Activated T-helper 2 cell treated with anti-CD3 and anti-CD28 coated beads, Interferon-gamma antibody, Interleukin-2, Interleukin-4, amounts not matched to agents 10 μg/mL and 5 μg/mL and 100 μg/mL, durations not matched to agents 14 hours and 24 hours and 36 hours (primary cell): ENCODE data around the gene RHCE. TPM values are rescaled to one million over a fixed set of nuclear protein-coding genes. Genes with fewer than 3 reads are reported as not detected.
"Not testable (repeated sequence)": the region's sequence is repeated elsewhere in the genome, so short reads cannot be mapped to it uniquely, and the experiment has no call there.

Experiments
- DNase-seq: peaks from one replicate; pipeline ENCODE4 v3.0.0; 2021; ENCODE audit warnings: low spot score
- H3K27ac Mint-ChIP-seq: one replicate; pipeline ENCODE4 v1.8.0; 2021; ENCODE audit warnings: mixed read lengths
- H3K27me3 Mint-ChIP-seq: one replicate; pipeline ENCODE4 v1.8.0; 2021; ENCODE audit warnings: low read depth, mixed read lengths
- H3K36me3 Mint-ChIP-seq: one replicate; pipeline ENCODE4 v1.8.0; 2021; ENCODE audit warnings: low read depth, mixed read lengths
- H3K4me1 Mint-ChIP-seq: one replicate; pipeline ENCODE4 v1.8.0; 2021; ENCODE audit warnings: low read depth, mixed read lengths
- H3K4me3 Mint-ChIP-seq: one replicate; pipeline ENCODE4 v1.8.0; 2021; ENCODE audit warnings: low read depth, mild to moderate bottlenecking, moderate library complexity, mixed read lengths
- H3K9me3 Mint-ChIP-seq: one replicate; pipeline ENCODE4 v1.8.0; 2021; ENCODE audit warnings: mixed read lengths
- intact Hi-C: fragments of 100-400 bp; cut with micrococcal nuclease; formaldehyde crosslinking; loops from one replicate; pipeline ENCODE4 v1.15.1; 2023
- total RNA-seq: library from RNA; stranded (reverse); gene quantifications from 2 replicates; pipeline ENCODE4 v1.2.3, GENCODE V29; 2022

The RHCE gene
- total RNA-seq, 1 donor from 2014 or later: 0.25 TPM

GRCh38 chr1:25430967-25431881 is 10.6 kb upstream of the RHCE start:
- Mint-ChIP-seq H3K4me3 (peak overlapping the region; percentile 96), H3K27ac (peak overlapping the region; percentile 62), H3K27me3 (no peaks in the 10 kb centered on the region), H3K9me3 (no peaks in the 10 kb centered on the region), H3K36me3 (peaks cover 13% of the 10 kb centered on the region), H3K4me1 (peaks cover 56% of the 10 kb centered on the region)
- no peak for DNase-seq
- intact Hi-C loops: loop anchor here (1.0 to 5.0 kb wide), 6 partner anchors 16 to 475 kb away; partner anchors contain the start of genes STMN1 and TMEM50A

- no peaks in the 10 kb centered on the region for H3K9me3 Mint-ChIP-seq
- H3K4me1 Mint-ChIP-seq: peaks cover 47% of the 10 kb centered on the region
- H3K27ac Mint-ChIP-seq: peak within 1 kb of the TSS; percentile 99
- intact Hi-C loops: loop anchor here (1.0 to 5.0 kb wide), 6 partner anchors 17 to 476 kb away; partner anchors contain the start of genes STMN1 and TMEM50A
- H3K27me3 Mint-ChIP-seq: no peaks in the 10 kb centered on the region
- DNase-seq: peak; percentile 95
- peak within 1 kb of the TSS; percentile 96 for H3K4me3 Mint-ChIP-seq
- H3K36me3 Mint-ChIP-seq: peaks cover 13% of the 10 kb centered on the region
Observed at GRCh38 chr1:25430073-25430966, 9.7 kb upstream of the RHCE start, which contains the start of gene MACO1. Gene MACO1, plus strand, starts transcription at chr1:25430897. Its CDS starts 202 bp downstream, at chr1:25431099.

- DNase-seq: no peak
- H3K36me3 Mint-ChIP-seq: peaks cover 10% of the 10 kb centered on the region
- H3K27ac Mint-ChIP-seq: no peak overlapping the region
- H3K4me3 Mint-ChIP-seq: peak overlapping the region; percentile 66
- intact Hi-C loops: no loop called here
- H3K9me3 Mint-ChIP-seq: no peaks in the 10 kb centered on the region
- peaks cover 30% of the 10 kb centered on the region for H3K4me1 Mint-ChIP-seq
- no peaks in the 10 kb centered on the region for H3K27me3 Mint-ChIP-seq
Observed at GRCh38 chr1:25428475-25429166, 8.0 kb upstream of the RHCE start.

GRCh38 chr1:25427696-25428095 is 7.1 kb upstream of the RHCE start:
- Mint-ChIP-seq H3K4me1 (peaks cover 22% of the 10 kb centered on the region), H3K27ac (no peak overlapping the region), H3K36me3 (peaks cover 3% of the 10 kb centered on the region), H3K27me3 (no peaks in the 10 kb centered on the region), H3K9me3 (no peaks in the 10 kb centered on the region), H3K4me3 (no peak overlapping the region)
- DNase-seq: no peak
- intact Hi-C loops: no loop called here

GRCh38 chr1:25425098-25426085 is 4.8 kb upstream of the RHCE start:
- Mint-ChIP-seq H3K27ac (no peak overlapping the region), H3K36me3 (no peaks in the 10 kb centered on the region), H3K27me3 (peaks cover 5% of the 10 kb centered on the region), H3K4me3 (no peak overlapping the region), H3K9me3 (no peaks in the 10 kb centered on the region), H3K4me1 (peaks cover 11% of the 10 kb centered on the region)
- intact Hi-C loops: no loop called here
- DNase-seq: no peak

- H3K9me3 Mint-ChIP-seq, H3K27ac Mint-ChIP-seq, intact Hi-C loops, H3K4me3 Mint-ChIP-seq, H3K27me3 Mint-ChIP-seq, H3K36me3 Mint-ChIP-seq, DNase-seq, H3K4me1 Mint-ChIP-seq: not testable (repeated sequence)
Observed at GRCh38 chr1:25423206-25423605, 2.6 kb upstream of the RHCE start.

DNA sequence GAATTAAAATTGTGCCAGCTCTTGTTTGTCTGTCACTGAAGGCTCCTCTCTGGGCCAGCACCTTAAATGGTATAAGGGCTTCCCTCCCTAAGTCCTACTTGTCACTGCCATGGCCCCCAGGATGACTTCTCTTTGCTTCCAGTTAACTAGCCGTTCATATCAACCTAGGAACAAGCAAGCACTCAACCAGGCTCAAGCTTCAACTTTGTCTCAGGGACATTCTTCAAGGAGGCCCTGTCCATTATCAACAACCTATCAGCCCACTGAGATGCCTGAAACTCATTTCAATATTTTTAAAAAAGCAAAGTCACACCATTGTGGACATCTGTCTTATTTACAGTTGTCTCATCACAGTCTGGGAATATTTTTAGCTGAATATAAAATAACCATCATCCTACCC is 1.3 kb downstream of the RHCE start:
- H3K27me3 Mint-ChIP-seq, intact Hi-C loops, H3K4me1 Mint-ChIP-seq, DNase-seq, H3K36me3 Mint-ChIP-seq, H3K27ac Mint-ChIP-seq, H3K4me3 Mint-ChIP-seq, H3K9me3 Mint-ChIP-seq: not testable (repeated sequence)

DNA sequence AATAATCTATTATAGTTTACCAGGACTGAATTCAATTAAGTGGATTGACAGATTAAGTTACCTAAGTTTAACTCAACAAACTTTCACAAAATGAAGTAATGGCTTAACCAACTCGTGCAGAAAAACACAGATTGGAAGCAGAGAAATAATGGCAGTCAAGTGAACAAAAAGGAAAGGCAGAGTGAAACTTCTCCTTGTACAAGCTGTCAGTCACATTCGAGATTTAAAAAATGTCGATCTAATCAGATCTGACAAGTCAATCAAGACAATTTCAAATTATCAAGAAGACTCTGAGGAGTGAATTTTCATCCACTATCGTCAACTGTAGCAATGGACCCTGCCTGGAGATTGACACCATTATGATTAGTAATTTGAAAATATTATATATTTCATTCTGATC is 3.3 kb downstream of the RHCE start:
- H3K27ac Mint-ChIP-seq, DNase-seq, H3K4me3 Mint-ChIP-seq, H3K27me3 Mint-ChIP-seq, H3K9me3 Mint-ChIP-seq, H3K4me1 Mint-ChIP-seq, intact Hi-C loops, H3K36me3 Mint-ChIP-seq: not testable (repeated sequence)

DNA sequence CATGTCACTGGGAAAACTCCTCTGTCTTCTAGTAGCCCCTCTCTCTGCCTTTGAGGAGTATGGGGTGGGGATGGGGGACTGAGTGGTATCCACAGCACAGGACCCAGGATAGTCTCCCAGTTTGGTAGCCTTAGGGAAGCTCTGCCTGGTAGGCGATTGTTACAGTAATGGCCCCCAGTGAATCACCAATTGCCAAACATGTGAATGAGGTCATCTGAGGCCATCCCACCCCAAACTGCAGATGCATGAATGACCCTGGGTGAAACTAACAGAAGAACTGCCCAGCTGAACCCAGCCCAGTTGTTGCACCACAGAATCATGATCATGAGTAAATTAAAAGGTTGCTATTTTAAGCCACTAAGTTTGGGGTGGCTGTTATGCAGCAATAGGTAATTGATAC is 6.0 kb downstream of the RHCE start:
- H3K4me3 Mint-ChIP-seq, DNase-seq, H3K27me3 Mint-ChIP-seq, H3K27ac Mint-ChIP-seq, intact Hi-C loops, H3K4me1 Mint-ChIP-seq, H3K9me3 Mint-ChIP-seq, H3K36me3 Mint-ChIP-seq: not testable (repeated sequence)

DNA sequence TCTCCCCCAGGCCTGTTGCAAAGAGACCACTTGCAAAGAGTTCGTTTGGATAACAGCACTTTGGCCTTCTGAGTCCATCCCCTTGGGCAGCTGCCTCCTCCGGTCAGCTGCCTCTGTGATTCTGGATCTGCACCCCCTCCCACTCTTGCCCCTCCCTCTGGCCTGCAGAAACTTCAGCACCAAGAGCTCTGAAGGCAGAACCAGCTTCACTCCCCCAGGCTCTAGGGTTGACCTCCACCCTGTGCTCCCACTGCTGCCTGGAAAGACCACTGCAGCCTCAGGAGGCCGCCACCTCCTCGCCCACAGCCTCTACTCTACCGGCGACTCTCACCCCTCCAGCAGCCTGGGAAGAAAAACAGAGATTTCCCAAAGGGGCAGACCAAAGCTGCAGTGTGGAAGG is 6.5 kb downstream of the RHCE start:
- H3K9me3 Mint-ChIP-seq, H3K36me3 Mint-ChIP-seq, H3K27me3 Mint-ChIP-seq, H3K4me3 Mint-ChIP-seq, H3K4me1 Mint-ChIP-seq, H3K27ac Mint-ChIP-seq, DNase-seq, intact Hi-C loops: not testable (repeated sequence)

DNA sequence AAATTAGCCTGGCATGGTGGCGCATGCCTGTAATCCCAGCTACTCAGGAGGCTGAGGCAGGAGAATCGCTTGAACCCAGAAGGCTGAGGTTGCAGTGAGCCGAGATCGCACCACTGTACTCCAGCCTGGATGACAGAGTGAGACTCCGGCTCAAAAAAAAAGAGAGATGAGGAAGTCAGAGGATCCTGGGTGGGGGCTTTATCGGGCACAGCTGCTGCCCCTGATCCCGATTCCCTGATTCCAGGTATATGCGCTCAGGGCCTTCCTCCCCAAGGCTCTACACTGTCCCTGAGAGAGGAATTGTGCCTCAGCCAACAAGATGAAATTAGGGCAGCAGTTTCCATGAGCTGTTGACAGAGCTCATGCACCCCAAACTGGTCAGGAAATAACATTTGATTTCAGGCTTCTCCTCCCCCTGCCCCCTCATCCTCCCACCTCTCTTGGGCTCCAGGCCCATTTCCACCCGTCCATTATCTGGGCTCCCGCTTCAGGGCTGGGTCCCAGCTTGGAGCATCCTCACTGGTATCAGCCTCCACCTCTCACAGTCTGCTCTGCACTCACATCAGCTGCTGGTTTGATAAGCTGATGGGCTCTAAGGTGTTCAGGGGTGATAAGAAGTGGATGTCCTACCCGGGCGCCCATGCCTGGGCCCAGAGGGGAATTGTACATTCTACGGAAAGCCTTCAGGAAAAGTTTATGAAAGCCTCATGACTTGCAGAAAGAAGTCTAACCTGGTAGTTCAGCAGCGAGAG is 7.6 kb downstream of the RHCE start:
- H3K9me3 Mint-ChIP-seq, H3K4me3 Mint-ChIP-seq, intact Hi-C loops, H3K4me1 Mint-ChIP-seq, H3K36me3 Mint-ChIP-seq, DNase-seq, H3K27ac Mint-ChIP-seq, H3K27me3 Mint-ChIP-seq: not testable (repeated sequence)
